Inferior parietal cortex (tissue), 1 donor: ENCODE measurements around the gene ABHD17C.

Experiments
- DNase-seq: peaks from one replicate; pipeline ENCODE4 v3.0.0-alpha.2; 2016; ENCODE audit errors: extremely low spot score

Gene ABHD17C

GRCh38 chr15:80689716-80690115 lies 5.4 kb upstream of the ABHD17C start:
- no peak for DNase-seq

DNA sequence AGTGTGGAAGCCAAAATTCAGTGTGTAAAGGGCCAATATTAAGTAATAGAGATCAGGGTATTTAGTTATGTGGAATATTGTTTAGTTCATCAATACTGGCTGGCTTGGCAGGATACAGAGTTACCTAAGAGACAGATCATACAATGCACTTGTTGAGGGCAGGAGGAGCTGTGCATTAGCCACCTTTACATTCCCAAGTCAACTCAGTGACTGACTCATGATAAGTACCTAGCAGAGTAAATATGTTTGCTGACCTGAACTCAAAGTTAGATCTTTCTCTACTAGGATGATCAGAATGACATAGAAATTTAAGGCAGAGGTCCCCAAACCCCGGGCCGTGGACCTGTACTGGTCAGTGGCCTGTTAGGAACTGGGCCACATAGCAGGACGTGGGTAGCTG lies 3.5 kb upstream of the ABHD17C start:
- DNase-seq, result no peak

DNA sequence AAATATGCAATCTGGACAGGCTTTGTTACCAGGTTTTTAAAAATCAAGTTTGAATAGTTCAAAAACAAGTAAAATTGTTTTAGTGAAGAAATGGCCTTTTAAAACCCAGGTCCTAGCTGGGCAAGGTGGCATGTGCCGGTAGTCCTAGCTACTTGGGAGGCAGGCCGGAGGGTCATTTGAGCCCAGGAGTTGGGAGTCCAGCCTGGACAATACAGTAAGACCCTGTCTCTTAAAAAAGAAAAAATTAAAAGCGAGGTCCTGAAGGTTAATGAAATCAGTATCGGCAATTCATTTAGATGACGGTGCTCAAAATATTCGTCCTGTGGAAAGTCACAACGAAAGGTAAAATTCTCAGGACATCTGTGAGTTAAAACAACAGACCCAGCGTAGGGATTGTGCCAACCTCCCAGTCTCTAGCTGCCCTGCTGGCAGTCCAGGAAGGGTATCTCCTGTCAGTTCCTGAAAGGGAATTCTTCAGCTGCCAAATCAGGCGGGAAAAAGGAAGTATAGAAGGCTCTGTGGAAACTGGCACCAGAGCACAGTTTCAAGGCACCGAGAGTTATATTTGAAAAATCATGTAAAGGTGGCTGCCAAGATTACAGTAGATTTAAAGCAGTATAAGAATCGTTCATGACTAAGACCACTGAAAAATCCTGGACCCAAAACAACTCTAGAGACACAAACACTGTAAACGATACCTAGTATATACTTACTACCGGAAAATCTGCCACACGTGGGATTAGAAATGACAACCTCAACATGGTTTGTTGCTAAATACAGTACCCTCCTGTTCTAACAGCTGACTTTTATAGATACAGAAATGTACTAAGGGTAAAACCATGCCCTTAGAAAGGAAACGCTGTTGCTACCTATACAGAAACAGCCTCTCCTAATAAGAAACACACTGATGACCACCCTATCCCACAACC lies 1.2 kb upstream of the ABHD17C start:
- no peak for DNase-seq

- DNase-seq, result no peak
These were observed 455 bp upstream of the ABHD17C start for GRCh38 chr15:80694611-80695098.

DNA sequence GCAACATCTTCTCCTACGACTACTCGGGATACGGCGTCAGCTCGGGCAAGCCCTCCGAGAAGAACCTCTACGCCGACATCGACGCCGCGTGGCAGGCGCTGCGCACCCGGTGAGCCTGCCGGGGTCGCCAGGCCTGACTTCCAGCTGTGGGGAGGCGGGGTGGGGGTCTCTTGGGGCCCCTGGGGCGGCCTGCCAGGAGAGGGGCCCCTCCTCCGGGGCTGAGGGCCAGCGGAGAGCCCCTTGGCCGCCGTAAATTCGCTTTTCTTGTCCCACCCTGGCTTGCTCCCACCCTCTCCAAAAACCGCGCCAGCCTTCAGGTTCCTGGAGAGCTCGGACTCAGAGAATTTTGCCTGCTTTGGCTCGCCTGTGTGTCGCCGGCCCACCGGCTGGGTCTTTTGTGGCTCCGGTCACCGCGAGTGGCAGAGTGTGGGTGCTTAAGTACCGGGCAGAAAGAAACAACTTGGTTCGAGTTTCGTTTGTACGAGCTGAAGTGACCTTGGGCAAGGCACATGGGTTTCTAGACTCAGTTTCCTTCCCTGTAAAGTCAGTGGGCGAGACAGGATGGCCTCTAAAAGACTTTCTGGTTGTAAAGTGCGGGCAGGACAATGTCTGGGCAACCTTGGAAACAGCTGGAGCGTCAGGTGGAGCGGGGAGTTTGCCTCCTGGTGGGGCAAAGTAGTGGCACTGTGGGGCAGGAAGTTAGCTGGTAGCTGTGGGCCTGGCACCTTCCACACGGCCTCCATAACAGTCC lies 976 bp downstream of the ABHD17C start:
- DNase-seq, result no peak

DNA sequence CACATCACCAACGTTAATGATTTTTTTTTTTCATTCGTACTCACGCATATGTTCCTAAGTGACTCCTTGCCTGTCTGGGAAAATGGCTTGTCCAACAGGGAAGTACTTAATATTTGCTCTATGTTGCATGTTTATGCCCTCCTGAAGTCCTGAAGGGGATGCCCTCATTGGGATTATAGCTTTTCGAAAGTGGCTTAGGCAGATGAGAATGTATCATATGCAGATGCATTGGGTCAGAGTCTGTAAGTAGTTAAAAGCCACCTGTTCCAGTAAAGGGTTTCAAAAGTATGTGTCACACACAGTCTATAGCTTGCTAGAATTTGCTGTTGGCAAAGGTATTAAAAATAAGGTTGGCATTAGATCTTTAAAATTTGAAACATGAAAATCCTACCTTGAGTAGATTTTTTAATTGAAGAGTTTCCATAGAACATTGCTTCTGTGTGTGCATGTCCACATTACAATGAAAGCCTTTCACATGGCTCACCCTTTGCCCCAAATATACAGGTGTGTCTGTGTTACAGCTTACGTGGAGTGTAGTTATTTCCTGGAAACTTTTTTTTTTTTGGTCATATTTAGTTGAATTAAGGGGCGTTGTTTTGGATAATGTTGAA lies 2.1 kb downstream of the ABHD17C start:
- no peak for DNase-seq

GRCh38 chr15:80698676-80699075 lies 3.6 kb downstream of the ABHD17C start:
- no peak for DNase-seq

DNA sequence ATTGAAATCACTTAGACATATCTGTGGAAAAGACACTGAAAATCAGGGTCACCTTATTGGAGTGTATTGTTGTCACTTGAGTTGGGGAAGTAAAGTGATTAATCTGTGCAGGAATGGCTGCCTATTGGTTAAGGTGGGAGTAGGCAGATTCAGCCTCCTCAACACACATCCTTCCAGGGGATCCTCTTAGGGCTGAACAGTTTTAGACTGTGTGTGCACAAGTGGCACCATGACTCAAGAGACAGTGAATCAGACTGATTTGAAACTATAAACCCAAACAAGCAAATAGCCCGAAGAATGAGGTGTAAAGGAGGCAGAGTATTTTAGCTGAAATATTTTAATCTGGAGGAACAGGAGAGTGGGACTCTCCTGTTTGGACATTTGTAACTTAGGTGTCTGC lies 4.9 kb downstream of the ABHD17C start:
- DNase-seq, result no peak

DNA sequence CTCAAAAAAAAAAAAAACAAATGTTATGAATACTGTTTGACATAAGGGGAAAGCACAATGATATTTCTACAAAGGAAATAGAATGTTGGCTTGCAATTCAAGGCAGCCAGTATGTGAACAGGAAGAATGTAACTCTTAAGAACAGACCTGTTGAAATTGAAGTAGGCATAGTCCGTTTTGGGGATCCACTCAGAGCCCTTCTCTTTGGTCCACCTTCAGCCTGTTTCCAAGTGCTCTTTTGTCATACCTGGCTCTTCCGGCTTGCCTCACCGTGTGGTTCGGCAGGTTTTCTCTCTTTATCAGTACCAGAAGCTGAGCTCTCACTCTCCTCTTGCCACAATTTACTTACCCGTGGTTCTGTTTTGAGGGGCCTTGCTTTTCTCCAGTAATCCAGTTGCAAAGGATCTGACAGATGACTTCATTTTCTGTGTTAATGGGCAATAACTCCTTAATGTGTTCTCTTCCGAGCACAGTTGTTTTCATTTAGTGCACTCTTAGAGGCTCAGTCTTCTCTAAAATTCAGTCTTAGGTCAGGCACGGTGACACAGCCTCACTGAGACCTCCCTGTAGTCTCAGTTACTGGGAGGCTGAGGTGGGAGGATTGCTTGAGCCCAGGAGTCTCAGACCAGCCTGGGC lies 6.7 kb downstream of the ABHD17C start:
- no peak for DNase-seq

GRCh38 chr15:80703081-80703480 lies 8.0 kb downstream of the ABHD17C start:
- no peak for DNase-seq

DNA sequence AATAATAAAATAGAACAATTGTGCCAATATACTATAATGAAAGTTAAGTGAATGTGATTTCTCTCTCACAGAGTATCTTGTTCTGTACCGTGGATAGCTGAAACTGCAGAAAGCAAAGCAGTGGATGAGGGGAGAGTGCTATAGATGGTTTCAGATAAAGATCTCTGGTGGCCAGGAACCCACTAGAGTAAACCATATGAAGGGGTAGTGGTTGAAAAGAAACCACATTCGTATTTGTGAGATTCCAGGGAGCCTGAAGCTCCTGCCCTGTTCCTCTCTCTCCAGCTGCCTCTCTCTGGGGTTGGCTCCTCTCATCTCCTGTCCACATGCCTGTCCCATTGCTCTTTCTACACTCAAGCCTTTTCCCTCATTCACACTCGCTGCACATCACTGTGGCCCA lies 8.9 kb downstream of the ABHD17C start:
- DNase-seq, result no peak

DNA sequence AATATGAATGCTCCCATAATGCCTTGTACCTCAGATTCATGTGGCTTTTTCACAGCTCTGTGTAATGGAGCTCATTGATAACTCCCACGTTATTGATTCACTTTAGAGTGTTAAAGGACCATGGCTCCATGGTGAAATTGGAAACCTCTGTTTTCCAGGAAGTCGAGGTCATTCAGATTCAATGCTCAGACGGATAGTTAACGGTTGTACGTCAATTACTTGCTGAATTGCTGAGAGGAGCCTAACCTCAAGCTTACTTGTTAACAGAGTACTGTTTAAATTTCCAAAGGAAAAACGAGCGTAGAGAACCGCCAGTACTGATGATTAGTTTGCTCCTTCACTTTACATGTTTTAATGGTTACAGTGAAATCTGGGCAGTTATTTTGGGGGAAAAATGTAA lies 11.1 kb downstream of the ABHD17C start:
- no peak for DNase-seq

DNA sequence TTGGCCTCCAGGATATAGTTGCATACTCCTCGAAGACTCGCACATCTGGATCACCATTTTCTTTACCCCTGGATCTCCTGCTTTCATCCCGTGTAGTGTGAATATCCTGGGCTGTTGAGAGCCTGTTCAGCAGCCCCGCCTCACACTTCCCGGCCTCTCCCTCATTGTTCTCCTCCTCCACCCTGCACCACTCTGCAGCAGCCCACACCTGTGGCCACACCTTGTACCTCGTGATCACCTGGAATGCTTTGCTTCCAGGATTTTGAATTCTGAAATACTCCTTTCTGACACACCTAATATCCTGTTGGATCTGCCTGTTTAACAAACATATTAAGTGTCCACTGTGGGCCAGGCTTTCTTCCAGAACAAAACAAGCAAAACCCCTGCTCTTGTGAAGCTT lies 14.4 kb downstream of the ABHD17C start:
- no peak for DNase-seq

GRCh38 chr15:80710635-80711554 lies 15.8 kb downstream of the ABHD17C start:
- no peak for DNase-seq

GRCh38 chr15:80711886-80712285 lies 16.8 kb downstream of the ABHD17C start:
- DNase-seq, result no peak

DNA sequence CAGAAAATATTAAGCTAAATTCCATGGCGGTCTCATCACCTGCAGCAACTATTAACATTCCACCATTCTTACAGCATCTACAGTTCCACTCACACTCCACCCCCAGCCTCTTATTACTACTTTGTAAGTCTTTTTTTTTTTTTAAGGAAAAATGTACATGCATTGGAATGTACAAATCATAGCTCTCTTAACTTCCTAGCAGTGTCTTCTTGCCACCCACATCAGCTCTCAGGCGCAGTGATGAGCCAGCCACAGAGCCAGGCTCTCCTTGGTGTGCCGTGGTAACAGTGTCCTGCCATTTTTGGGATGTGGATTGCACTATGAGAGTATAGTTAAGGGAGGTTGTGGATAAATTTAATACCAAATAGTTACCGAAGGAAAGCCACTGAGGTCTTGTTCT lies 17.8 kb downstream of the ABHD17C start:
- no peak for DNase-seq

DNA sequence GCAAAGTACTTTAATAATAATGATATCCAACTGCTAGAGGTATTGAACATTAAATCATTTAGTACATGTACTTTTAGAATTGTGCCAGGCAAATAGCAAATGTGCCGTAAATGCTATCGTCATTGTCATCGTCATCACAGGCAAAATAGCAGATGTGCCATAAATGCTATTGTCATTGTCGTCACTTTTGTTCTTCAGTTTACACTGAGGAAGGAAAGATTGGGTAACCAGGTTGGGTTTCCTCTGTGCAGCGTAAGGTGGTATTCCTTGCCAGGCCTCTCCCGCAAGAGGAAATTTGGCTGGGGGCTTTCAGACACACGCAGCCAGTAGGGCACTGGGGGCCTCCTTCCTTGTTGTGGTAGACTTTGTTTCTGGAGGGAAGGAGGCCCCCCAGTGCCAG lies 26.4 kb downstream of the ABHD17C start:
- no peak for DNase-seq

GRCh38 chr15:80722811-80723210 lies 27.7 kb downstream of the ABHD17C start:
- no peak for DNase-seq

DNA sequence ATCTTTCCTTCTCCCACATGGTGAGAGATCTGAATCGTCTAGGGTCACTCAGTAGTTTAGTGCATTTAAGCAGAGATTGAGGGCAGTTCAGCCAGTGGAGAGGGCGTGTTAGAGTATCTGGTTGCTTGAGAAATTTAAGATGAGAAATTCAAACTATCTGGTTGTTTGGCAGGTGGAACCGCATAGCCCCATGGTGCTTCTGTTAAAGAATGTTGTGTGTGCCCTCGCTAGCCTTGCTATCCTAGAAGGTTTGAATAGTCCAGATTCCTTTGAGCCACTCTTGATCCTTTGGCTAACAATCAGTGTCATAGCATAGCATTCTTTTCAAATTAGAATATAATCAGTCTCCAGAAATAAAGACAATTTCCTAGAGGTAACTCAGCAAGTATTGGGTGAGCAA lies 32.1 kb downstream of the ABHD17C start:
- DNase-seq, result no peak

DNA sequence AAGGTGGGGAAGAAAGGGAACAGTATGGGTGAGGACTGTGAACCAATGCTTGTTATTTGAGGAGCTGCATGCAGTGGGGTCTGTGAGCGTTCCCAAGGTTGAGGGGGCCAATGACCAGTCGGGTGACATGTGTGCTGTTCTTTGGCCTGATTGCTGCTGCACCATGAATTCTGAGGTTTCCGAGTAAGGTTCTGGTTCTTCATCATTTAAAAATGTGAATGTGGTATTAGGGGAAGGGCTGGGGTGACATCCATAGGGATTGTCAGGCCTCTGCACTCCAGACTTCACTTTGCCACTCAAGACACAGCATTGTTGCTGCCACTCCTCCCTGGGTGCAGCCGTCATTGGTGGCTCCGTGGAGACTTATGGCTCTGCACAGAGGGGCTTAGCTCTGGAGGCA lies 32.5 kb downstream of the ABHD17C start:
- DNase-seq, result no peak

DNA sequence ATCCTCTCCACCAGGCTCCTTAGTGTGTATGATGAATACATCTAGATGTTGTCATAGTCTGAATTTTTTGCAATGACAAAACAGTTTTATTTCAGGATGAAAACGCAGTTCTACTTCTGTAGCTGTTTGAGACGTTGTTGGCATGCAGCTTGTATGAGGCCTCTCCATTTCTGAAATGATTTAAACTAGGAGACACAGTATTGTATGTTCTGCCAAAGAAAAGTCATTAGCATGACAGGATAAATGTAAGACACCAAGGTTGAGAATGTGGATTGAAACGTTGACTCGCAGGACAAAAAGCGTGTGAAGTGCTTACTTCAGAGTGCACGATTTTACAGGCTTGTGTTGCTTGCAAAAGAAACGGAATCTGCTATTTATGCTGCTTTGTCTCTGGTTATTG lies 35.3 kb downstream of the ABHD17C start:
- DNase-seq, result peak; percentile 42
